ENCODE measurements around the gene ARHGEF9.
"Not testable (repeated sequence)": the region's sequence is repeated elsewhere in the genome, so short reads cannot be mapped to it uniquely, and the experiment has no call there.

ARHGEF9 gene

DNA sequence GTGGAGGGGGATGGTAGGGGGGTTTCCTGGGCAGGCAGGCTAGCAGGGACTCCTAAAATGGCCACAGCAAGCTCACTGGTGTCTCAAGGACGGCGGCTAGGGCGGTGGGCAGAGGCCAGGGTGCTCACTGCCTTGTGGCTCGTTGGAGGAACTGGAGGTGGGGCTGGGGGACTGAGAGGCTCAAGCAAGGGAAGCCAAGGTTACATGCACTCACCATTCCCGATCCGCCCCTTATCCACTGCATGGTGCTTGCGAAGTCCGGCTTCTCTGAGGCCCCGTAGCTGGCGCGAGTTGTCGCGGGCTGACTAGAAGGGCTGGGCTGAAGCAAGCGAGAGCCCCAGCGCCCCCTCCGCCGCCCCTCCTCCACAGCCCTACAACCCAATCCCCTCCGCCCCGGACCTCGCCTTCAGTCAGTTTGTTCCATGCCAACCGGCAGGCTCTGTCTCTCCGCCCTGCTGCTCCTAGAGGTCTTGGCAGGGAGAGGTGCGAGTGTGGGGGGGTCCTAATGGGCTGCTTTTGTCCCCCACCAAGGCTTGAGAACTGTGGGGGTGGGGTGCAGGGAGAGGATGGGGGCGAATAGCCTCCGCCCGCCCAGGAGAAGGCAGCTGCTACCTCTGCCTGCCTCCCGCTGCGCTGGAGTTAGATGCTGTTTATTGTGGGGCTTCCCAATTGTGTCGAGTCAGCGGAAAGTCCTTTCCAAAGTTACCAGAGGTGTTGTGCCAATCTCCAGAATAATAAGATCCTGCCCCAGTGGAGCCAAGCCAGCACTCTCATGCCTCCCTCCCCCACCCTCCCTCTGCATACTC is at the start of gene ARHGEF9:
Gene ARHGEF9, minus strand, starts transcription at position 313 of the 806 bp plus-strand sequence. Its CDS starts 69 bp downstream, at position 244.
- peak; percentile 70 for FAIRE-seq

DNA sequence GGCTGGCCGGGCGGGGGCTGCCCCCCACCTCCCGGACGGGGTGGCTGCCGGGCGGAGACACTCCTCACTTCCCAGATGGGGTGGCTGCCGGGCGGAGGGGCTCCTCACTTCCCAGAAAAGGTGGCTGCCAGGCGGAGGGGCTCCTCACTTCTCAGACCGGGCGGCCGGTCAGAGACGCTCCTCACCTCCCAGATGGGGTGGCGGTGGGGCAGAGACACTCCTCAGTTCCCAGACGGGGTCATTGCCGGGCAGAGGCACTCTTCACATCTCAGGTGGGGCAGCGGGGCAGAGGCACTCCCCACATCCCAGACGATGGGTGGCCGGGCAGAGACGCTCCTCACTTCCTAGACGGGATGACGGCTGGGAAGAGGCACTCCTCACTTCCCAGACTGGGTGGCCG is 40.4 kb upstream of the ARHGEF9 start:
- FAIRE-seq: not testable (repeated sequence)

DNA sequence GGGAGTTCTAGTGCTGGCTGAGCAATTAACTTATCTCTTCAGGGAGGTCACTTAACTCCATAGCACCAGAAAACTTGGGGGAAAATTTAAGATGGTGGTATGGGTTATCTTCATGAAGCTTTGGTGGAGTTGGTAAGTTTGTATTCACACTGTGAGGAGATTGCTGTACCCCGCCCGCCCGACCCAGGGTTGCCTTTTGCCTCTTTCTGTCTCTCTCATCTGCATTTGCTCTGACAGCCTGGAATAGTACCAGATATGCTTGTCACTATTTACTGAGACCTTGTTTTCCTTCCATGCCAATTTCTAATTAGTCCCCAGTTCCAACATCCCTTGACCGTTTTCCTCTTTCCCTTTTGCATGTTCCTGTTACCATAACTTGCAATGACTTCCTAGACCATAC is 33.1 kb upstream of the ARHGEF9 start:
- no peak for FAIRE-seq

DNA sequence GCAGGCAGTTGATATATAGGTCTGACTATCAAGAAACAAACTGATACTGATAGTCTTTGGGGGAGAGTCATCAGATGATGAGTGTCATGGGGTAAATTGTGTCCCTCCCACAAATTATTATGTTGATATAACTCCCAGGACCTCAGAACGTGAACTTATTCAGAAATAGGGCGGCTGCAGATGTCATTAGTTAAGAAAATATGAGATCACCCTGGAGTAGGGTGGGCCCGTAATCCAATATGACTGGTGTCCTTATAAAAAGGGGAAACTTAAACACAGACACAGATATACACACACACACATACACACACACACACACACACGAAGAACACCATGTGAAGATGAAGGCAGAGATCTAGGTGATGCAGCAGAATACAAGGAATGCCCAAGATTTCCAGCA is 32.7 kb upstream of the ARHGEF9 start:
- FAIRE-seq: no peak

DNA sequence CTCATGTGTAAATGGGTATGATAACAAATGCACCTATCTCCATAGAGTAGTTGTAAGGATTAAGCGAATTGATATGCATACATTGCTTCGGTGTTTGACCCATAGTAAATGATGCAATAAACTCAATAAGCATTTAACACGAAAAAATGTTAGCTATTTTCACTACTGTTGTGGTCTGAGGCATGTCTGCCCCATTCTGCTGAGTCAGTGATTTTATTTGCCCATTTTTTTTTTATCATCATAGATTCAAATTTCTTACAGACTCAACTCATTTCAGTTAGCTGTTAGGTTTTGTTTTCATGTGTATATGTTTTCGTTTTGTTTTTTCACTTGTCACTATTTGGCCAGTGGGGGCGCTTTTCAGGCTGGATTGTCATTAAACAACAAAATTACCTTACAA is 27.8 kb upstream of the ARHGEF9 start:
- FAIRE-seq: no peak

DNA sequence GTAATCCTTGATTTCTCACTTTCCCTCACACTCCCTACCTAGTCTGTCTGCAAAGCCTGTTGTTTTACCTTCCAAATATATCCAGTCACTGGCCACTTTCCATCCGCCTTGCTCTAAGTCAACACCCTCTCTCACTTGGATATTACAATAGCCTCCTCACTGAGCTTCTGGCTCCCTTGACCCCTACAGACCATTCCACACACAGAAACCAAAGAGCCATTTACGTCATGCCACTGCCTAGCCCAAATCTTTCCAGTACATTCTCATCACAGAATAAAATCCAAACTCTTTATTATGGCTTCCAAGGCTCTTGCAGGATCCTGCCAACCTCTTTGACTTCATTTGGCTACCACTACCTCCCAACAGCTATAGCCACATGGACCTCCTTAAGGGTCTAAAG is 25.7 kb upstream of the ARHGEF9 start:
- no peak for FAIRE-seq

DNA sequence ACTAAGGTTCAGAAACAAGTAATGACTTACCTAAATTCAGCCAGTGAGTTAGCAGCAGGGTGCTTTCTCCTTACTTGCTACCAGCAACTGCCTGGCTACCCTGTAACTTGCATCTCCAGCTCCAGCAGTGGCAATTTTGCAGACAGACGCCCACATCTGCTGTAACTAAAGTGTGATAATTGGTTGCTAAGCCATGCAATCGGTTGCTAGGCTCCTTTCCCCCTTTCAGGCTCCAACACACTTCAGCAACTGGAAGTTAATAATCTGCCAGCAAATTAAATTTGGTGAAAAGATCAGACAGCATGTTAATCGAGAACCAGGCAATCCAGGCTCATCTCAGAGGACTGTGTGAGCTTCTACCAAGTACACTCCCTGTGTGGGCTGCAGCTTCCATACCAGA is 24.2 kb upstream of the ARHGEF9 start:
- no peak for FAIRE-seq

DNA sequence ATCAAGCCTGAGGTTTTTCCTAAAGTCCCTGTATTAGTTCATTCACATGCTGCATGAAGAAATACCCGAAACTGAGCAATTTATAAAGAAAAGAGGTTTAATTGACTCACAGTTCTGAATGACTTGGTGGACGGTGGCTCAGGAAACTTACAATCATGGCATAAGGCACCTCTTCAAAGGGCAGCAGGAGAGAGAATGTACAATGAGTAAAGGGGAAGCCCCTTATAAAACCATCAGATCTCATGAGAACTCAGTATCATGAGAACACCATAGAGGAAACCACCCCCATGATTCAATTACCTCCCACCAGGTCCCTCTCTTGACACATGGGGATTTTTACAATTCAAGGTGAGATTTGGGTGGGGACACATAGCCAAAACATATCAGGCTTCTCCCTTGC is 10.4 kb upstream of the ARHGEF9 start:
- FAIRE-seq: not testable (repeated sequence)

DNA sequence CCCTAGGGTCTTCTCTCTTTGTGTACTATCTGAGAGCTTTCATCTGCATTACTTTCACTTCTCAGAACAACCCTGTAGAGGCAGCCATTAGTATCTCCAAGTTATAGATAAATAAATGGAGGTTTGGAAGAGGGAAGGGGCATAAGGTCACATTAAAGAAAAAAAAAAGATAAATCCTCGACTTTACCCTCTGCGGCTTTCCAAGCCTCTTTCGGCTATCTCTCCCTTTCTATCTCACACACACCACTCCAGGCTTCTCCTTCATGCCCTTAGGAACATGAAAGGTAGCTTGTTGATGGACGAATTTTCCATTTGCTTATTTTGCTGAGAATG is 660 bp upstream of the ARHGEF9 start:
- FAIRE-seq: no peak

DNA sequence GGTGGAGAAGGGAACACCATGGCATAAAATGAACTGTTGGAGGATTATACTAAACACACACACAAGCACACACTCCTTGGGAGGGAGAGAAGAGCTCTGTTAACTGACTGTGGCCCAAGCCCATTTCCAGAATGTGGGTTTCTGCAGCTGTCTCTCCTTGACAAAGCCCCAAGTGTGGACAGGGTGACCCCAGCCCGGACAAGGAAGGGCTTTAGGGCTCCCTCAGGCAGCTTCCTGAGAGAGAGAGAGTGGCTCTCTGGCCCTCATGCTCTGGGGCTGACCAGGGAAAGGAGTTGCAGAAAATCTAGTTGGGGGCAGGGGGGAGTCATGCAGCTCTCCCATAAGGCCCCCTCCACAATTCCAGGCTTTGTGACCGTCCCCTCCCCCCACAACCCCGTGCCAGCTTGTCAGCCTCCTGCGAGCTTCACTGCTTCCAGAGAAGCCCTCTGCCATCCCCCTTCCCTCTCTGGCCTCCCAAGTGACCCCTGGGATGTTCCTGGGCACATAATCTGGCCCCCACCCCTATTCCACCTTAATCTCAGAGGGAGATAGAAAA is 590 bp downstream of the ARHGEF9 start:
- FAIRE-seq: no peak

DNA sequence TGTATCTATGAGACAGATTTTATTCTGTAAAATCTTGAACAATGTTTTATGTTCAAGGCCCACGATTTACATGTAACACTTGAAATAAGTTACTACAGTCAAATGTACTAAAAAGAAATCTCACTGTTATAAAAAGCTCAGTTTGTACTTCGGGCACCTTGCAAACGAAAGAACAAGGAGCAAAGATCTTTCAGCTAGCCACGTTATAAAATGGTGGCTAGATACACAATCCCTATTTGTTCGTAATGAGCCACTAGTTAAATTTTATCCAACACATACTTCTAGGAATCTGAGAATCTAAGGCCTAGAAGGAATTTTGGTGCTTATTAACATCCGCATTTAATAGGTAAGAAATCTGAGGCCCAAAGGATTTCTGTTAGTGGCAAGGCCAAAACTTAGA is 2.5 kb downstream of the ARHGEF9 start:
- FAIRE-seq: peak; percentile 89

DNA sequence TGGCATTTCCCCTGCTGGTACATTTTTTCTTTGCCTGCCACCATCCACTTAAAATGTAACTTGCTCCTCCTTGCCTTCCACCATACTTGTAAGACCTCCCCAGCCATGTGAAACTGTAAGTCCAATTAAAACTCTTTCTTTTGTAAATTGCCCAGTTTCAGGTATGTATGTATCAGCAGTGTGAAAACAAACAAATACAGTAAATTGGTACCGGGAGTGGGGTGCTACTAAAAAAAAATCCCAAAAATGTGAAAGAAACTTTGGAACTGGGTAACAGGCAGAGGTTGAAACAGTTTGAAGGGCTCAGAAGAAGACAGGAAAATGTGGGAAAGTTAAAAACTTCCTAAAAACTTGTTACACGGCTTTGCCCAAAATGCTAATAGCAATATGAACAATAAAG is 16.3 kb downstream of the ARHGEF9 start:
- no peak for FAIRE-seq

DNA sequence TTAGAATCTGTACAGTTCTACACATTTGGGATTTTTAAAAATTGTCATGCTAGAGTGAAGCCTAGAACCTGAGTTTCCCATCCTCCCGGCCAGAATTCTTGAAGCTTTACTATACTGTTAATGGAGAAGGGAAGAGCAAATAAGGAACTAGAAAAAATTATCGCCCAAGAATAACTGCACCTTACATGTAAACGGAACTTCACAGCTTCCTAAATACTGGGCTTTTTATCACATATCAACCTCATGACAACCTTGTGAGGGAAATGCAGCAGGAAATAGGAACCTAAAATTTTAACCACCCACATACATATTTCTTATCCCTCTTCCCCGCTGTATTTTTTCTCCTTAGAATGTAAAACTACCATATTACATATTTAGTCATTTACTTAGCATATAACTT is 19.3 kb downstream of the ARHGEF9 start:
- no peak for FAIRE-seq

DNA sequence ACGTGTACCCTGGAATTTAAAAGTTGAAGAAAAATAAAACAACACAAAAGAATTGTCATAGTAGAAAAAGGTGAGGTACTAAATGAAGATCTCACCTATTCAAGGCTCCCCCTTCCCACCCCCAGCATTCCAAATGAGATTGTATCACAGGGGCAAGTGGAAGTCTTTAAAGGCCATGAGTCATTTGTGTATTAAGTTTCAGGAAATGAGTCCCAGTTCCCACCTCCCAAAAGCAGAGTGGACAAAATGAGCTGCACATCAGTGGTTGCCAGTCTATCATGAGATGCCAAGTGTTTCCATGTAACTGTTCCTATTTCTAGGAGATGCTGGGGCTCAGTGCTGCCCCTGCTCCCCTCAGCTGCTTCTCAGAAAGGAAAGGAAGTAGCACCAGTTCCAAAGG is 20.1 kb downstream of the ARHGEF9 start:
- FAIRE-seq: no peak

DNA sequence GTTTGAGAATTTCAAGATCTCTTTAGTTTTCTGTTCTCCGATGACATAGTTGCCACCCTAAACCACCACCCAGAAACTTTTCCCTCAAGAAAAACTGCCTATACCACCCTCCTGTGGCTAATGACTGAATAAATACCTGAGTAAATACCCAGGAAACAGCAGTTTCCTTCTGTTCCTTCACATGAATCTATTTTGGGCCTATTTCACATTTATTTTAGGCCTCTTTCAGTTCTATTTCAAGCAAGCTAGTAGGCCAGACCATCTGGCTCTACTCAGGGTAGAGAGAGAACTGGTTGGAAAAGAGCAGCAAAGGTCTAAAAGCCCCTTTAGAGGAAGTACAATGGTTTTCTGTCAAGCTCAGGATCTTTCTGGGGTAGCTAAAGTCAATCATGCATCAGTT is 23.4 kb downstream of the ARHGEF9 start:
- peak; percentile 82 for FAIRE-seq

DNA sequence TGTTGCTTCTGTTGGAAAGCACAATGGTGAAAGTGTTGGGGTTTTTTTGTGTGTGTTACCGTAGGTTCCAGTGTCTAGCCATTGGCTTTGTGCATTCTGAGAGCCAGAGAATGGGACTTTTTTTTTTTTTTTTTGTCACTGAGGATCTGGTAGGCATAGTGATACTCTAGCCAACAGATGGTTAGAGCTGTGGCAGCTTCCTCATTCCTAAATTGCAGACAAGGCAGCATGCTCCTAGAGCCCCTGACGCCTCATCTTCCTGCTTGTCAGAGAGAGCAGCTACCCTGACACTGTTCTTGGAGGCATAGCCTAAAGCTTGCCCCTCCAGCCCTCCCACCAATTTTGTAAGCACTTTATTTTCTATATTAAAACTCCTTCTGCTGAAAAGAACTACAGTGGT is 27.0 kb downstream of the ARHGEF9 start:
- FAIRE-seq: no peak

DNA sequence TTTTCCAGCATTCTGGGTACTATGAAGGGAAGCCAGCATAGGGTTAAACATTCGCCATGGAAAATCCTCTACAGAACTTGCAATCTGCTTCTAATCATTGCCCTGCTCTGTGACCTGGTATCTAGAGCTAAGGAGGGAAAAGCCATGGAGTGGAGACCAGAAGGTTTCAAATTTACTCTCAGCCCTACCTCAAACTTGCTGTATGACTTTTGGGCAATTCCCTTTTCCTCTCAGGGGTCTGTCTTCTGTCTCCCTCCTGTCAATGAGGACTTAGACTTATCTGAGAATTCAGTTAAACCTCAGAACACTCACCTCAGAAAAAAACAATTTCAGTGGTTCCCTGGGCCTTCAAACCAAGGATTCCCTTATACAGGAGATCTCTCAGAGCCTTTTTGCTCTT is 29.1 kb downstream of the ARHGEF9 start:
- FAIRE-seq: no peak

DNA sequence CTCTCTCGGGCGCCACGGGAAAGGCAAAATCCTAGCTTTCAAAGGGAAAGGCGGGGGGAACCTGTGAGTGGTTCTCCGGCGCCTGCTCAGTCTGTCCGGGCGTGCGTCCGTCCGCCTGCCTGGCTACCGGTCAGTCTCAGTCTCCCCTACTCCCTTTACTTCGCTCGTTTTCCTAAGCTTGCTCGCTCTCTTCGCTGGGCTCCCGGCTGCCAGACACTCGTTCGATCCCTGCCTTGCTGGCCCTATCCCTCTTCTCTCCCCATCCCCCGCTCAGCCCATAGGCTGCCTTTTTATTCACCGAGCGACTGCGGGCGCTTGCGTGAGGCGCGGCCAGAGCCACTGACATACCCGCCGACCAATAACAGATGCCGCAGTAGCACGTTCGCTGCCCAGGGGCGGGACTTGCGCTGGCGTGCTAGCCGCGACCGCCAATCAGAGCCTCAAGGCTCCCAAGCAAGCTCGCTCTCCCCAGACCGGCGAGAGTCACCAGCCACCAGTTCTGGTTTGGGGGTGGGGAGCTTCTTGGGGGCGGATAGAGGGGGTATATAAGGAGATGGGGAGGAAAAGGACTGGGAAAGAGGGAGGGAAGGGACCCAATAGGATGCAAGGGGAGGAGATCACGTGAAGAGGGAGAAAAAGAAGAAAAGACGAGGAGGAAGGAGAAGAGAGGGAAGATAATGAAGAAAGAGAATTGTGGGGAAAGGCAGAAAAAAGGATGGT is 30.0 kb downstream of the ARHGEF9 start:
- FAIRE-seq: peak; percentile 65

DNA sequence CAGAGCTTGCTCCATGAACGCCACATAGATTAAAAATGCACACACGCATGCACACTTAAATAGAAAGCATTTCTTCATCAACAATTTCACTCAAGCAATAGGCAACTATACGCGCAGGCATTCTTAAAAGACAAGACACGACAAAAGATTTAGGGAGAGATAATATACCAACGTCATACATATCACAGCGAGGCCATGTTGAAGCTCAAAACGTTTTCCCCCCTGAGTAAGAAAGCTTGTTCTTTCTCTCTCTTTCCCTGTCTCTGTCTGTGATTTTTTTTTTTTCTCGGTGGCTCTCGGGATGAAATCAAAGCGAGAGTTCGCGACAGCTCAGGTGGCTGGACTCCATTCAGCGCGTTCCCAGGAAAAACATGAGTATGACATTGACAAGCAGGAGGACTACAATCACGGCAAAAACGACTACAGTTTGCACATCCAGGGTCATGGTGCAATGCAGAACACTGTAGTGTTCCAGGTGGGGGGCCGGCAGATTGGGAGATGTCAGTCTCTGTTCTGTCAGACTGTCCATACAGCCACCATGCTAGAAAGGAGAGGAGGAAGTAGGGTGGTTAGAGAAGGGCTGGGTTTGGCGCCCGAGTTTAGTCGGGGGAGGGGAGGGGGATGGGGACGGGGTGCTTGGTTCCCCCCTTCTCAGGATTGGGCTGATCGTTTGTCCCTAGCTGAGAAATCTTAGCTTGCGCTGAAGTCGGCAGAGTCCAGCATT is 30.7 kb downstream of the ARHGEF9 start:
- no peak for FAIRE-seq

DNA sequence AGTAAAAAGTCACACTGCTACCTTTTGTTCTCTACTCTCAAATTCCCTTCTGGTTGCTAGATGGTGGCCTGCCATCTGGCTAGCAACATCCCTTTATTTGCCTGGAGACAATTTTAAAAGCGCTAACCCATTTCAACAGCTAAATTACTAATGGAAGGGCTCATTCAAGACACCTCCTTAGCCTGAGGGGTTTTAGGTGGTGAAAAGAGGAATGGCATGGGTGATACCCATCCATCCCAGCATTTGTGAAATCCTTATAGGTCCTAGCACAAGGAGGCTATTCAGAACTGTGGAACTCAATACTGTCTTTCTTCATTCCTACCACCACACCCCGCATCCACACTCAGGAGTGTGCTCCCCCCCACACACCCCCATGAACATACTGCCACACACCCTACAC is 33.5 kb downstream of the ARHGEF9 start:
- no peak for FAIRE-seq

DNA sequence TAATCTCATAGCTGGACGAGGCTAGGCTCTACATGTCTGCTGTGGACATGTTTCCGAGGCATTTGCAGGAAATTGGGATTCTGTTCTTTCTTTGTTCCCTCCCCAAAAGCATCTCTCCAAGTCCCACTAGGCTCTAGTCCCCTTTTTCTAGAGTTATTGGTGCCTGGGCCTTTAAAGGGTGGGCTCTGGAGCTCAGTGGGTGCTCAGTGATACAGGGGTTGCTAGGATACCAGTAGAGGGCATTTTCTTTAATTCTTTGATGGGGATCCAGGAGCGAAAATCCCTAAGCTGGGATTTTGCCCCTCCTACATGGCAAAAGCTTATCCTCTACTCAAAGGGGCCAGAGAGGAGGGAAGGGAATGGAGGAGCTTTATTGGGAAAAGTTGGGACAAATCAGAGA is 34.2 kb downstream of the ARHGEF9 start:
- FAIRE-seq: no peak

DNA sequence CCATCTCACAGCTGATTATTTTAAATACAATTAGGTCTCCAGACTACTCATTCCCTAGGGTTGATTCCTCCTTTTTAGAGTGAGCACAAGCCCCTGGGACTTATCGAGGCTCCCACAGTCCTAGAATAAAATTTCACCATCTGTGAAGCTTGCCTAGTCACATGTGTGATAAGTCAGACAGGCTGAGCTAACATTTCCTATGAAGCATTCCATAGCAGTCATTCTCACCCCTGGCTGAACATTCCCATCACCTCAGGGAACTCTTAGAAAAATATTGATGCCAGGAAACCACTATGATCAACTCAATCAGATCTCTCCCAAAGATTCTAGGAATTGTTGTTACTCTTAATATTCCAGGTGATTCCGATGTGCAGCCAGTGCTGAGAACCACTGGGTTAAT is 37.7 kb downstream of the ARHGEF9 start:
- peak; percentile 58 for FAIRE-seq

DNA sequence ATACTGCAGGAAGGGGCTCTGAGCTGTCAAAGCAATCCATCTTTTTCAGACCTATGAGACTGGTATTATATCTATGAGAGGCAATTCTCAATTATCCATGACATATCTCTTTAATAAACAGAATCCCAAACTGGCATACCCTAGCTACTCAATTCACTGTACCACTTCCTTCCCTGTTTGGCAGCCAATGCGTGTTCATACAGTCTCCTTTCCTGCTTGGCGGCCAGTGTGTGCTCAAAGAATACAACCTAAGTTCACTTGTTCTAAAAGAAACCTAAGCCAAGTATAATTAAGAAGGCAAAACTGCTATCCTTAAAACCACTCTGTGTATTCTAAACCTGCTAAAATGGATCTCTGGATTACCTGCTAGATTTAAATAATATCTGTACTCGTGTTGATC is 38.3 kb downstream of the ARHGEF9 start:
- FAIRE-seq: no peak

DNA sequence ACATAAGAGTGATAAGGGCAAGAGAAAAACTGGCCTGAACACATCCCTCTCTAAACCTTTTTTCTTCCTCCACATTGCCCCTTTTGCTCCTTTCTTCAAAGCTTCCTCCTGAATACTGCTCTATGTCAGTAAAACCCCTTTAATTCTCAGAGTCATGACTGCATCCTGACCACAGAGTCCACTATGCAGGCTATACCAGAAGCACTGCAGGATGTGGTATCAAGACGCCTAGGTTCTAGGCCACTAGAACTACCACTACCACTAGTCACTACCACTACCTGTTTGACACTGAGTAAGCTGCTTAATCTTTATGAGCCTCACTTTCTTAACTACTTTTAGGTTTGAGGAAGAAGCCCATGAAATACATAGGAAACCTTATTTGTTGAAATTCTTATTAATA is 38.7 kb downstream of the ARHGEF9 start:
- FAIRE-seq: no peak
